Choroid plexus epithelial cell (primary cell): ENCODE measurements around the gene ASGR1.

Source experiments
- DNase-seq: peaks from one replicate; pipeline ENCODE4 v3.0.0-alpha.2; 2010; ENCODE audit warnings: low read depth
- H3K4me3 ChIP-seq: 2 replicates; pipeline ENCODE4 v1.5.1; 2011; ENCODE audit warnings: low read depth, mild to moderate bottlenecking, control low read depth, low read length, moderate library complexity
- TF ChIP-seq, protein P1 (sequence below): conservative IDR thresholded peaks from 2 replicates; pipeline ENCODE4 v1.5.1; 2011; ENCODE audit warnings: low read depth, mild to moderate bottlenecking, control low read depth, inconsistent platforms, low read length, moderate library complexity

Gene ASGR1

DNA sequence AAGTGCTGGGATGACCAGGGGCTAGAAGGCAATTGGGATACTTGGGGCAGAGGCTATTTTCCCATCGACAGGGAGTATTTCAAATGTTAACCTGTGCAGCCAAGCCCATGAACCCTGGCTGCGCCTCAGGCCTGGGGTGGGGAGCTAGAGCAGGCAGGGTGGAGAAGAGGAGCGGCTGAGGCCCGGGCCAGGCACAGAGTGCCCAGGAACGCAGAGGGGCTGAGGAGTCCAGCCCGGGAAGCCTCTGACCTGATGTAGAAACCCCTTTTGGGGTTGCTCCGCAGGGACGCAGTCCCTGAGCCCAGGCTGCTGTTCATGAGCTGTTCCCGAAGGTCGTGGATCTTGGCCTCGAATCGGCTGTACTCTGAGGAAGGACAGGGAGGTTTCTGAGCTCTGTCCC is 16.8 kb upstream of the ASGR1 start:
- TF ChIP-seq, protein P1, sequence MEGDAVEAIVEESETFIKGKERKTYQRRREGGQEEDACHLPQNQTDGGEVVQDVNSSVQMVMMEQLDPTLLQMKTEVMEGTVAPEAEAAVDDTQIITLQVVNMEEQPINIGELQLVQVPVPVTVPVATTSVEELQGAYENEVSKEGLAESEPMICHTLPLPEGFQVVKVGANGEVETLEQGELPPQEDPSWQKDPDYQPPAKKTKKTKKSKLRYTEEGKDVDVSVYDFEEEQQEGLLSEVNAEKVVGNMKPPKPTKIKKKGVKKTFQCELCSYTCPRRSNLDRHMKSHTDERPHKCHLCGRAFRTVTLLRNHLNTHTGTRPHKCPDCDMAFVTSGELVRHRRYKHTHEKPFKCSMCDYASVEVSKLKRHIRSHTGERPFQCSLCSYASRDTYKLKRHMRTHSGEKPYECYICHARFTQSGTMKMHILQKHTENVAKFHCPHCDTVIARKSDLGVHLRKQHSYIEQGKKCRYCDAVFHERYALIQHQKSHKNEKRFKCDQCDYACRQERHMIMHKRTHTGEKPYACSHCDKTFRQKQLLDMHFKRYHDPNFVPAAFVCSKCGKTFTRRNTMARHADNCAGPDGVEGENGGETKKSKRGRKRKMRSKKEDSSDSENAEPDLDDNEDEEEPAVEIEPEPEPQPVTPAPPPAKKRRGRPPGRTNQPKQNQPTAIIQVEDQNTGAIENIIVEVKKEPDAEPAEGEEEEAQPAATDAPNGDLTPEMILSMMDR = no peak
- DNase-seq = no peak

DNA sequence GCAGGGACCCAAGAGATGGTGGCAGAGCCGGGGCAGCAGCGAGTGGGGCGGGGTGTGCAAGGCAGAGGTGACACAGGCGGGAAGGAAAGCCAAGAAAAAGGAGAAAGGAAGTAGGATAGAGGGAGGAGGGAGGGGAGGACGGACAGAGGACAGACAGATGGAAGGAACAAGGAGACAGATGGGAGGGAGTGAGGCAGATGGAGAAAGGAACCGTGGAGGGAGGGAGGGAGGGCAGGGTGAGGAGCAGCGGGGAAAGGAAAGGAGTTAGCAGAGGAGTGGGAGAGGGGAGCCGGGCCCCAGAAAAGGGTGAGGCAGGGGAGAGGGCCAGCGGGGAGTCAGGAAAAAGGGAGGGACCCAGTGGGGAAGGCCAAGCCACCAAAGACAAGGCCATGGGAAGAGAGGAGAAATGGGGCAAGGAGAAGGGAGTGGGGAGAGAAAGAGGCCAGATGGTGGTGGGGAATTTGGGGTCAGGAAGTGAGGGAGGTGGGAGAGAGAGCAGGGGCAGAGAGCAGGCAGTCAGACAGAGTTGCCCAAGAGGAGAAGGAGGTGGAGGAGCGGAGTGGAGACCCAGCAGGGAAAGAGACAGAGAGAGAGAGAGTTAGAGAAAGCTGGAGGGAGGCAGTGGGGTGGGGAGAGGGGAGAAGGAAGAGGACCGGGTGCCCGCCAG is 13.2 kb upstream of the ASGR1 start:
- TF ChIP-seq, protein P1 = no peak
- no peak for DNase-seq
- H3K4me3 ChIP-seq = no peak overlapping the region

More for the DNA sequence above, 16.8 kb upstream of the ASGR1 start:
- H3K4me3 ChIP-seq = no peak overlapping the region

DNA sequence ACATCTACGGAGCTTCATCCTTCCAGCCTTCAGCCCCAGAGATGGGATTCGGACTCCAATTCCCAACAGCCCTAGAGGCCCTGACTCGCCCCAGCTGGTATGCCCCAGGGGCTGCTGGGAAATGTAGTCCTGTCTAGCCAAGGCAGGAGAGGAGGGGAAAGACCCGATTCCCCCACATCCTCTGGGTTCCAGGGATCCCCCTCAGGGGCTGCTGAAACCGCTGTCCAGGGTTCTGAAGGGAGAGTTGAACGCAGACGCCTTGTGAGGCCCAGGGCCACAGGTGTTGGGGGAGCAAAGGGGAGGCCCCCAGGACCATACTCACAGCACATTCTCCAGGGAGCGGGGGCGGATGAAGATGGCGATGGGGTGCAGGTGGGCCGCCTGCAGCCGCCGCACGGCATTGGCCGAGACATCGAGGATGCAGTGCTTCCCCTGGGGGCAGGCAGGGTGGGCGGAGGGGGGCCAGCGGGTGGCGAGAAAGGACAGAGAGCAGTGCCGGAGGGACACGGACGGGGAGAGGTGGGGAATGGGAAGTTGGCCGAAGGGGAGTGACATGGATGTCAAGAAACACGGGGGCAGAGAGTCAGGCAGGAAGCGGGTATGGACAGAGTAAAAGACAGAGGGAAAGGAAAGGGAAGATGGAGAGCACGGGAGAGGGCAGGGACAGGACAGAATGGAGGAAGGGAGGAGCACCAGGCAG is 12.6 kb upstream of the ASGR1 start:
- TF ChIP-seq, protein P1 = no peak
- H3K4me3 ChIP-seq = no peak overlapping the region
- peak; percentile 46 for DNase-seq

DNA sequence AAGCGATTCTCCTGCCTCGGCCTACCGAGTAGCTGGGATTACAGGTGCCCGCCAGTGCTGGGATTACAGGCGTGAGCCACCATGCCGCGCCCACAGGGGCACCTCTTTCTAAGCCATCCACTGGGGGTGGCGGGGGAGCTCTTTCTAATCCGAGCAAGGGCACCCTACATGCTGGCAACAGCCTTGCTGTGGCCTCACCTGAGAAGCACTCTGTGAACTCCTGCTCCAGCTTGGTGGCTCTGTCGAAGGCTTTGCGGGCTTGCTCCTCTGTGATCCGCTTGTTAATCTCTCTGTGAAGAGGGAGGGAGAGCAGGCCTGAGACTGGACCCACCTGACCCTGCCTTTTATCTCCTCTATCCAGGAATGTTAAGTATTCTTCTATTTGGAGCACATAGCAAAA is 11.9 kb upstream of the ASGR1 start:
- no peak for DNase-seq
- no peak overlapping the region for H3K4me3 ChIP-seq
- TF ChIP-seq, protein P1 = no peak

DNA sequence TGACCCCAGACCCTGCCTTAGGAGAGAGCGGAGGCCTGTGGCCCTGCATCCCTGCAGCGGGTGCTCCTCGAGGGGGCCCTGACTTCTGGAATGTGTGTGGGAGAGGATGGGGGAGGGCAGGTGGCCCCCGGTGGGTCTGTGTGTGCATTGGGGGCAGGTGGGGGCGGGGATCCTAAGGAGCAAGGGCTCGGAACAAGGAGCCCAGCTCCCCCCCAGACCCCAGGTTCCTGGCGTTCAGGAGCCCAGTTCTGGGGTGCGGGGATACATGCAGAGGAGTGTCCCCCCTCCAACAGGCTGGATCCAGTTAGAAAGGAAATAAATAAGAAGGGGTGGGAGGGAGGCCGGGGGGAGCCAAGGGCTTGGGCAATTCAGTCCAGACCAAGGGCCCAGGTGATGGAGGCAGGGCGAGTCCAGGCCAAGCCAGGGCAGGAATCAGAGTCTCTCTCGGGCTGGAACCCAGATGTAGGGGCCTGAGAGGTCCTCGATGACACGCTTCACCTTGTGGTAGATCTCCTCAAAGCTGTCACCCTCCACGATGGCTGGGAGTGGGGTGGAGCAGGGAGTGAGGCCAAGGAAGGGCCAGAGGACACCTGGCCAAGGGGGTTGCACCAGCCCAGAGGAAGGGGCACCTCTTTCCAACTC is 11.2 kb upstream of the ASGR1 start:
- H3K4me3 ChIP-seq = no peak overlapping the region

DNA sequence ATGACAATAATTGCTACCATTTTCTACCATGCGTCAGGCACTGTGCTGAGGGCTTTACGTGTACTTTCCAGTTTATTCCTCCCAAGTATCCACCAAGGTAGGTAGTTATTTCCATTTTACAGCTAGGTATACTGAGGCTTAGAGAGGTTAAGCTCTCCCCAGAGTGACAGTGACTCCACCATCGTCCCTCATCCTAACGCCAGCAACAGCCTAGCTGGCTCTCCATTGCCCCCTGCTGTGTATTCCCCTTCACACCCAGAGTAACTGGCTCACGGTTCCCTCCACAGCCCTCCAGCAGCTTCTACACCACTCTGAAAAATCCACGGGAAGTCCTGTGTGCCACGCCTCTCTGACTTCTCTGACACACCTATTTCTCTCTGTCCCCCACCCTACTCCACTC is 7.1 kb upstream of the ASGR1 start:
- H3K4me3 ChIP-seq = no peak overlapping the region
- DNase-seq = no peak
- TF ChIP-seq, protein P1 = peak; percentile 15

More for the DNA sequence above, 11.2 kb upstream of the ASGR1 start:
- TF ChIP-seq, protein P1 = no peak
- no peak for DNase-seq

DNA sequence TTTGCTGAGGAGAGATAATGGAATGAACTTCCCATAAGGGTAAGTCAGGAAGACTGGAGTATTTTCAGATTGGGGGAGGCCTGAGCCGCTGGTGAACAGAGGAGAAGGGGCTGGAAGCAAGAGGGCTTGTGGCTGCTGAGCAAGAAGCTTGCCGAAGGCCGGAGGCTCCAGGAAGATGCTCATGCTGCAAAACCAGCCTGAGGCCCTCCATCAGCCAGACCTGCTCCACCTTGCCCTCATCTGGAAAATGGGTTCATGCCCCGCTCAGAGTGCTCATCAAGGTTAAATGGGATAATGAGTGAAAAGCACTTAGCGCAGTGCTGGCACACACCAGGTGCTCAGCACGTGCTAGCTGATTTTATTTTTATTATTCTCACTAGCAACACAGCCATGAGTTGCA is 5.5 kb upstream of the ASGR1 start:
- no peak for DNase-seq
- H3K4me3 ChIP-seq = no peak overlapping the region
- TF ChIP-seq, protein P1 = no peak
